GM21825 (cell line): ENCODE data around the gene SRMS.

Source experiments
- ATAC-seq: cut with Tn5 transposase; IDR thresholded peaks from one replicate; pipeline ENCODE4 v1.9.1; 2021; ENCODE audit warnings: mild to moderate bottlenecking, moderate library complexity; ENCODE audit not compliant: unreplicated experiment

Gene SRMS, protein sequence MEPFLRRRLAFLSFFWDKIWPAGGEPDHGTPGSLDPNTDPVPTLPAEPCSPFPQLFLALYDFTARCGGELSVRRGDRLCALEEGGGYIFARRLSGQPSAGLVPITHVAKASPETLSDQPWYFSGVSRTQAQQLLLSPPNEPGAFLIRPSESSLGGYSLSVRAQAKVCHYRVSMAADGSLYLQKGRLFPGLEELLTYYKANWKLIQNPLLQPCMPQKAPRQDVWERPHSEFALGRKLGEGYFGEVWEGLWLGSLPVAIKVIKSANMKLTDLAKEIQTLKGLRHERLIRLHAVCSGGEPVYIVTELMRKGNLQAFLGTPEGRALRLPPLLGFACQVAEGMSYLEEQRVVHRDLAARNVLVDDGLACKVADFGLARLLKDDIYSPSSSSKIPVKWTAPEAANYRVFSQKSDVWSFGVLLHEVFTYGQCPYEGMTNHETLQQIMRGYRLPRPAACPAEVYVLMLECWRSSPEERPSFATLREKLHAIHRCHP

GRCh38 chr20:63547725-63548480 lies at the start of gene SRMS:
Gene SRMS, minus strand, starts transcription at chr20:63547749. Its CDS starts 286 bp downstream, at chr20:63547463.
- no peak for ATAC-seq

- no peak for ATAC-seq
These were observed 48.9 kb upstream of the SRMS start for GRCh38 chr20:63596423-63596822.

- ATAC-seq = no peak
These were observed 48.0 kb upstream of the SRMS start for GRCh38 chr20:63595416-63596127.

DNA sequence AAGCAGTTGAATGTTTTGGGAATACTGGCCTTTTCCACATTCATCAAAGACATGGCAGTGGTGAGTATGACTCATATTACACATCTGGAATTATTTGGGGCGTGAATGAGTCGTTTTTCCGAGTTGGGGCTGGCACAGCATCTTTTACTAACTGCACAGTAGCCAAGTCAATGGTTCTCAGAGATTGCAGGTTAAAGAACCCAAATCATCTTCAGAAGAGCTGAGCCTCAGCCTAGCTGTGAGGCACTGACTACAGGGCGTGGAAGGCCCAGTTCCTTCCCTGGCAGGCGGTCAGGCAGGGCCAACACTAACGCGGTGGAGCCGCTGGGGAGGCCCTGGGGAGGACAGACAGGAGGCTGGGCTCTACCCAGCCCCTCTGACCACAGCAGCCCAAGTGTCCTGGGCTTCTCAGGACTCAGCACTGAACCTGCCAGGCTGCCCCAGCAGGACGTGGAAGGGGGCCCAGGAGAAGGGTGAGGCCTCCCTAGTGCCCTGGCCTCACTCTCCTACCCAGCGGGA lies 46.6 kb upstream of the SRMS start:
- ATAC-seq = no peak

GRCh38 chr20:63592661-63593060 lies 45.1 kb upstream of the SRMS start:
- ATAC-seq = no peak

GRCh38 chr20:63591786-63592355 lies 44.3 kb upstream of the SRMS start:
- no peak for ATAC-seq

DNA sequence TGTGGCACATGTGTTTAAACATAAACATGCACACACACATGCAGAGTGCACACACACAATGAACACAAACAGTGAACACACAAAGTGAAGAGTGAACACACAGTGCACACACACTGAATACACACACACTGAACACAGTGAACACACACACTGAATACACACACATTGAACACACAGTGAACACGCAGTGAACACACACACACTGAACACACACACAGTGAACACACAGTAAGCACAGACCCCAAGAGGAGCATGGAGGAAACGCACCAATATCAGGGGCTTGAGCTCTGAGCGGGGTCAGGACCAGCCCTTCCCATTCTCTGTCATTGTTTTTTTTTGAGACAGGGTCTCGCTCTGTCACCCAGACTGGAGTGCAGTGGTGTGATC lies 43.6 kb upstream of the SRMS start:
- ATAC-seq = no peak

DNA sequence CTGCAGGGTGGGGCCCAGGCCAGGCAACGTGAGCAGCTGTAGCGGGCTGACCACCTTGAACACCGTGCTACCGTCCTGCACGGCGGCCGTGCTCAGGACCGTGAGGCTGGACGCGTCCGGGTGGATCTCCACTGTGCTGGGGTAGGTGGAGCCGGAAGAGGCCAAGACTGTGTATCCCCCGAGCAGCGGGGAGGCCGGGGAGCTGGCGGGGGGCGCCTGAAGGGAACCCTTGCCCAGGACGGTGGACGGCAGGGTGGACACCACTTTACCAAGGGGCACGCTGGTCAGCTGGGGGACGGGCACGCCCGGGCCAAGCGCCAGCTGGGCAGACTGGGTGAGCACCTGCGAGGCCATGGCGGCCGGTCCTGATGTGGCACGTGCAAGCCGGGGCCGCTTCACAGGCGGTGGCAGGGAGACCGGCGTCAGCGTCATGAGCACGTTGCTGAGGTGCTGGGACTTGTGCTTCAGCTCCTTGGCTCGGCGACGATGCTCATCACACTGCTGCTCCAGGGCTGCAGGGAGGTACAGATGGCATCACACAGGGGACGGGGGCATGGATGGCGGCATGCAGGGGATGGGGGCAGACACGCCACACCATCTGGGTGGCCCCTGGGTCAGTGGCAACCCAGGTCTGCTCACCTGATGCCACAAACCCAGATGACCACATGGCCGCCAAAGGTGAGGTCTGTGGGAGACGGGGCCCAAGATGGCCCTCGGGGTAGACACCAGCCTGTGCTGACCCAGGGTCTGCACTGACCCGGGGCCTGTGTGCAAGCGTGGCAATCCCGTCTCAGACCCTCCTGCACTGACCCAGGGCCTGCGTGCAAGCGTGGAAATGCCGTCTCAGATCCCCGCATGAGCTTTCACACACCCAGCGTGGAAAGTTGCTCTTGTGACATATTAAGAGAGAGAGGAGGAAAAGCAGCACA lies 42.9 kb upstream of the SRMS start:
- ATAC-seq = no peak

DNA sequence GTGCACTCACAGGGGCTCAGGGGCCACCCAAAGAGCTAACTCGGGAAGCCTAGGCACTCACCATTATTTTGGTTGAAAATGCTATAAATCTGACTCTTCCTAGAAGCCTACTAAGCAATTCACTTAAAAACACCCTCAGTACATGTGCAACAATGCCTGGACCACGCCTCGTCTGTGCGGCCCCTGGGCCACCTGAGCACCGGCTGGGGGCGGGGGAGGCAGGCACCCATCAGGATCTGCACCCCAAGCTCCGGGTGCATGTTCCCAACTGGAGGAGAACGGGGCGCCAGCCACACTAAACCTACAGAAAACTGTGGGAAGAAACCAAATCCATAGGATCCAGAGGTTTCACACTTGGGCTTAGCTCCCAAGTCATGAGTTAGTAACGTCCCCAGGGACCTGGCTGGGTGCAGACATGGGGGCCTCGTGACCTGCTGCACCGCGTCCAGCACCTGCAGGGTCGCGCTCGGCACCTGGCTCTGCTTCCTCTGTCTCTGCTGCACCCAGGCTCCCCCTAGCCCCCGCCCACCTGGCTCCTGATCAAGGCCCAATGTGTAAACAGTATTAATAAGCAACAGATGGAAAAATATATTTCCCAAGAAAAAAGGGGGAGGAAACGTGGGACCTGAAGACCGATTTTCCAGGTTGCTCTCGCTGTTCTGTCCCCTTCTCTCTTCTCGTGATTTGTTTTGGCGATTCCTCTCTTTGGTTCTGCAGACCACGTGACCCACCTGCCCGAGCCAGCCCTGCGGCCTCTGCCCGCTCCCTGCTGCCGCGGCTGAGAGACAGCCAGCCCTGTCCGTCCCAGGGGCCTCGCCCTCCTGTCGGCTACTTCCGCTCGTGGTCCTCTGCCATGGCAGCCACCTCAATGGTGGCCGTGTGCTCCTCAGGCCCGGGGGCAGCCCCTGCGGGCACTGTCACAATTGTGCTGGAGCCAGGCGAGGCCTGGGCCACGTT lies 42.0 kb upstream of the SRMS start:
- ATAC-seq = no peak

DNA sequence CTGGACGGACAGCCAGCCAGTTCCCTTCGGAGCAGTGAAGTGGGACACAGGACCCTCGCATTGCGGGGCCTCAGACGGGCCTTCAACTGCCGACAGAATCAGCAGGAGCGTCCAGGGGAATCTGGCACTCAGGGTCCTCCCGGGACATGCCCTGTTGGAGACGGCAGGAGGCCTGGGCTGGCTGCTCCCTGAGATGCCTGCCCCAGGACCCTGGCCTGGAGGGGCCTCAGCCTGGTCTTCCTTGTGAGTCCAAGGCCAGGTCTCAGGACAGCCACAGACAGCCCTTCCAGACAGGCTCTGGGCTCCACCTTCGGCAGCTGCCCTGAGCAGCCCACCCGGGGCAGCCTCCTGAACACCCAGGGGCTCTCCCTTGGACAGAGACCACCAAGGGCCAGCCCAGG lies 41.1 kb upstream of the SRMS start:
- no peak for ATAC-seq

DNA sequence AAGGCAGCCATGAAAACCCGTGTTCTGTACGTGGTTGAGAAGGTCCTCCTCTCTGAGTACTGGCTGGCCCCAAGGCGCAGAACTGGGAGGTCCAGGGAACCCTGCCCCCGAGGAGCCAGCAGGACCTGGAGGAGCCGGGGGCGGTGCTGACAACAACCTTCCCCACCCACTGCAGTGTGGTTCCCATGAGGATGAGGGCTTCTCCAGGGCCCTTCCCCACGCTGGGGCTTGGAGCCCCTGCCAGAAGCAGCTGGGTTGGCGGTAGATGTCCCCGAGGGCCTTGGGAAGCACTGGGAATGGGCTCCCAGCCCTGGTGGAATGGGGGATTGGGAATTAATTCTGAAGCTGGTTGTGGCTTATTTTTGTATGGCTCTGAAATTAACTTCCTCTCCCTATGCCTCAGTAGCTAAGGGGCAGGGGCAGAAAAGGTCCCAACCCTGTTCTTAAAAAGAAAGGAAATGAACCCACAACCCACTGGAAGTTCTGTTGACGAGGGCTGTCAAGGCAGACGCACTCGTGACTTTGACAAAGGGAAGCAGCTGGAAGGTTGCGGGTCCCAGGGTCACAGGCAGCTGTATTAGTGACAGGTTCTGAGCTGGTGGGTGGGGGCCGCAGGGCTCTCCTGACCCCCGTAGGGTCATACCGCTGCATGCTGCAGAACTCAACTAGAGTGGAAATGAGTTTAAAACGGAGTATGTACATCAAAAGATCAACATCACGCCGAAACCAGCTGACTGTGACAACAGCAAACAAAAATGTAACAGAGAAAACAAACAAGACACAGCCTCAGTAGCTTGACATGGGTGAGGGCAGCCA lies 40.4 kb upstream of the SRMS start:
- ATAC-seq = no peak

DNA sequence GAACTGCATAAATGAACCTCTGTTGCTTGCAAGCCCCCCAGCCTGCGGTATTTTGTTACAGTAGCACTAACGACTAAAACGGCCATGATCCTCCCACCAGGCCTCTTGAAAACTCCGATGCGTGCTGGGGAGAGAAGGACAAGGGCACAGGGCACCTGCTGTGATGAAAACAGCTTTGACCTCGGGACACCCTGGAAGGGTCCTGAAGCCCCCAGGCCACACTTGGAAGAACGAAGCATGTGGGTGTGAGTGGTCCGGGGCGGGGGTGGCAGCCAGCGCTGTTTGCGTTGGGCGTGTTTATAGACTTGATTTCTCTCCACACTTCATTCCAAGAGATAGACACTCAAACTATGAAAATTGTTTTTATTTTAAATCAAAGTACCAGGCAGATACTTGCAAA lies 39.7 kb upstream of the SRMS start:
- ATAC-seq = no peak

GRCh38 chr20:63586797-63587196 lies 39.2 kb upstream of the SRMS start:
- ATAC-seq = no peak

DNA sequence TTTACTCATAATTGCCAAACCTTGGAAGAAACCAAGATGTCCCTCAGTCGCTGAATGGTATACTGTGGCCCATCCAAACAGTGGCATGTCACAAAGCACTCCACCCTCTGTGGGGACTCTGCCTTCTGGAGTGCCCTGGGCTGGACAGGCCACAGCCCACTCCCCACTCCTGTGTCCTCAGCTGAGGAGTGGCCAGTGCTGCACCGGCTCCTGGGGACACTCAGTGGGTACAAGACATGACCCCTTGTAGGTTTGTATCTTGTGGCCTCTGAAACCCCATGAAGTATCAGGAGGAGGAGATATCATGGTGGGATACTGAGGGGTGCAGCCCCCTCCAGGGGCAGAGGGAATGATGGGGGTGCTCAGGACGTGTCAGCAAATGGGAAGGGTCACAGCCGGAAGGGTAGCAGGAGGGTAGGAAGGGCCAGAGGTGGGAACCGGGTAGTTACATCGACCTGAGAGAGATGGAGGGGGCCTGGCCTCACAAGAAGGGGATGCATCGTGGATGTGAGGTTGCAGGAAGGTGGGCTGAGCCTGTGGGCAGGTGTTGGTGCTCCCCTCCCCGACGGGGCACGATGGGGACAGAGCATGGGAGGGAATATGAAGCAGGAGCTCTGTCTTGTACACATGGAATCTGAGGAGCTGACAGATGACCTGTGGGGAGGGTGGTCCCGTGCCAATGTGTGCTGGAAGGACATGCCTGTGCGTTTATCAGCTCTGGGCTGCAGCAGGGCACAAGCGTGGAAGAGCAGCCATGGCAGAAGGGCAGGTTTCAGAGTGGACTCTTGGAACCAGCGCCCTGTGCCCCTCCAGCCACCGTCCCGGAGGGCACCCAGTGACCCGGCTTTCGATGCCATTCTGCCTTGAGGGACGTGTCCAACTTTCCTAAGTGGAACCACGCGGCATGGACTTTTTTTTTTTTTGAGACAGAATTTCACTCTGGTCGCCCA lies 38.3 kb upstream of the SRMS start:
- ATAC-seq = no peak

DNA sequence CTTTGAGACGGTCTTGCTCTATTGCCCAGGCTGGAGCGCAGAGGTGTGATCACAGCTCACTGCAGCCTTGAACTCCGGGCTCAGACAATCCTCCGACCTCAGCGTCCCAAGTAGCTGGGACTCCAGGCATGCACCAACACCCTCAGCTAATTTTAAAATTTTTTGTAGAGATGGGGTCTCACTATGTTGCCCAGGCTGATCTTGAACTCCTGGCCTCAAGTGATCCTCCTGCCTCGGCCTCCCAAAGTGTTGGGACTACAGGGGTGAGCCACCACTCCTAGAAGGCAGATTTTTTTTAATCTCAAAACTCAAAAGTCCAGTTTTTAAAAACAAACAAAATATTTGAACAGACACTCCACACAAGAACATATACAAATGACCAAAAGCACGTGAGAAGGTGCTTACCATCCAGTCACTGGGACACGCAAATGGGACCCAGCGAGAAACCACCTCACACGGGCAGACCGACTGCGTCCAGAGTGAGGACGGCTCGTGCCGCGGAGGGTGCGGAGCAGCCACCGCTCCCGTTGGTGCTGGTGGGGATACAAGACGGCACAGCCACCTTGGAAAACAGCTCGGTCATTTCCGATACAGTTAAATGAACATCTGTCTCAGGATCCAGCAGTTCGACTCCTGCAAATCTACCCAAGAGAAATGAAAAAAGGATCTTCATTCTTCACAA lies 35.0 kb upstream of the SRMS start:
- no peak for ATAC-seq

DNA sequence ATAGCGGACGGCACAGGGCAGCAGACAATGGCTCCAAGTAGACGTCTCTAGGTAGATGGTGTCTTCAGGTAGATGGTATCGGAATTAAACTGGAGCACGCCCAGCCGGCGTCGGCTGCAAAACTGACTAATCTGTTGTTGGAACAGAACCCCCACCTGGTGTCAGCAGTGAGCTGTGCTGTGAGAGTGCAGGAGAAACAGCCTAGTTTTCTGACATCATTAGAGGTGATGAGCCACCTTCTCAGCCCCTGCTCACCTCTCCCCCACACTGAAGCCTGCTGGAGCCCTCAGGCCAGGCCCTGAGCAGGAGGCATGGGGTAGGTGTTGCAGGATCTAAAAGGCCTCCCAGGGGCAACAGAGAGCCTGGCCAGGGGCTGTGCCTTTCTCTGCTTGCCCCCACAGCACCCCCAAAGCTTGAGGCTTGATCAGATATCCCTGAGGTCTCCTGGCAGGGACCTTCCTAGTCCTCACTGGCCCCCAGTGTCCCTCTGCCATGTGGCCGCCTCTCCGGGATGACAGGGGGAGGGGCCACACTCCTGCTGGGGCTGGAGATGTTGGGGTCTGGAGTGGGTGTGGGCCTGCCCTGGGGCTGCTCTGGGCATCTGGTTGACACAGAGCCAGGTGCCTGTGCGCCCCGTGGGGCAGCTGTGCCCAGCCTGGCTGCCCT lies 33.4 kb upstream of the SRMS start:
- no peak for ATAC-seq
